Measurements from ENCODE around the gene SAYSD1. TPM values are rescaled to one million over a fixed set of nuclear protein-coding genes. Genes with fewer than 3 reads are reported as not detected.

SAYSD1 gene
- total RNA-seq, 3 donors from 2014 or later (not counting 1 experiment from before 2014, with no cell fraction given), result 11.3 to 13.1 (median 11.5) TPM

- Mint-ChIP-seq H3K27ac (no peak overlapping the region), H3K27me3 (ENCODE audit: low read depth in 2 of 2) (peaks cover 0 to 10% of the 10 kb centered on the region in 2 donors), H3K4me3 (no peak overlapping the region), H3K36me3 (no peaks in the 10 kb centered on the region), H3K4me1 (peaks cover 15 to 17% of the 10 kb centered on the region in 2 donors), H3K9me3 (no peaks in the 10 kb centered on the region)
- H3K27ac ChIP-seq (ENCODE audit: low read length), result no peak overlapping the region
- no peaks in the 10 kb centered on the region for H3K36me3 ChIP-seq (ENCODE audit: control insufficient read depth, insufficient read depth, low read length)
- H3K4me3 ChIP-seq (ENCODE audit: low read length), result no peak overlapping the region
- H3K4me1 ChIP-seq (ENCODE audit: control insufficient read depth, insufficient read depth, low read length), result peaks cover 10% of the 10 kb centered on the region
- ATAC-seq (no peak), DNase-seq (peak in 1 of 2 donors; percentile 4)
- TF ChIP-seq, protein P1, sequence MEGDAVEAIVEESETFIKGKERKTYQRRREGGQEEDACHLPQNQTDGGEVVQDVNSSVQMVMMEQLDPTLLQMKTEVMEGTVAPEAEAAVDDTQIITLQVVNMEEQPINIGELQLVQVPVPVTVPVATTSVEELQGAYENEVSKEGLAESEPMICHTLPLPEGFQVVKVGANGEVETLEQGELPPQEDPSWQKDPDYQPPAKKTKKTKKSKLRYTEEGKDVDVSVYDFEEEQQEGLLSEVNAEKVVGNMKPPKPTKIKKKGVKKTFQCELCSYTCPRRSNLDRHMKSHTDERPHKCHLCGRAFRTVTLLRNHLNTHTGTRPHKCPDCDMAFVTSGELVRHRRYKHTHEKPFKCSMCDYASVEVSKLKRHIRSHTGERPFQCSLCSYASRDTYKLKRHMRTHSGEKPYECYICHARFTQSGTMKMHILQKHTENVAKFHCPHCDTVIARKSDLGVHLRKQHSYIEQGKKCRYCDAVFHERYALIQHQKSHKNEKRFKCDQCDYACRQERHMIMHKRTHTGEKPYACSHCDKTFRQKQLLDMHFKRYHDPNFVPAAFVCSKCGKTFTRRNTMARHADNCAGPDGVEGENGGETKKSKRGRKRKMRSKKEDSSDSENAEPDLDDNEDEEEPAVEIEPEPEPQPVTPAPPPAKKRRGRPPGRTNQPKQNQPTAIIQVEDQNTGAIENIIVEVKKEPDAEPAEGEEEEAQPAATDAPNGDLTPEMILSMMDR (IDR thresholded peaks at IDR 0.05), result no peak
- intact Hi-C loops (cut with micrococcal nuclease), result no loop called here
- no peaks in the 10 kb centered on the region for H3K9me3 ChIP-seq (ENCODE audit: control insufficient read depth, insufficient read depth, low read length)
- H3K27me3 ChIP-seq (ENCODE audit: control insufficient read depth, insufficient read depth, low read length), result peaks cover 3% of the 10 kb centered on the region
- 91% methylated on average over 7 of the region's 7 CpGs for WGBS (ENCODE audit: insufficient coverage)
Observed at GRCh38 chr6:39084506-39084905, 30.5 kb downstream of the SAYSD1 start.

DNA sequence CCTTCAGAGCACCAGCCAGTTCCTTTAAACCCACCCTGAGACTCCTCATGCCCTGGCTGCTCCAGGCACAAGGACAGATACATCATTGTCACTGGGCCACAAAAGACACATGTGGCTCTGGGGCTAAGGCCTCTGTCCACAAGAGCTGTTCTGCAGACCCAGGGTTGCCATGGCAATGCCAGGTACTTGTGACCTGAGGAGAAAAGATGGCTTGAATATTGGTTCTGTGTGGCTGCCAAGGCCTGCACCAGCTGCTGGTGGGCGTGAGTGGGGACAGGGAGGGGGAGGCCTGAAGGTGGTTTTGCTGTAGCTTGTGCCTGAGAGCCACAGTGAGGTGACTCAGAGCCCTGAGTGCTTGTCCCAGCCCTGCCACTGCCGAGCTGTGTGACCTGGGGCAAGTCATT lies 31.8 kb downstream of the SAYSD1 start:
- intact Hi-C loops (cut with micrococcal nuclease), result no loop called here
- no peaks in the 10 kb centered on the region for H3K36me3 Mint-ChIP-seq
- 55% methylated on average over 2 of the region's 2 CpGs for WGBS (ENCODE audit: insufficient coverage)

DNA sequence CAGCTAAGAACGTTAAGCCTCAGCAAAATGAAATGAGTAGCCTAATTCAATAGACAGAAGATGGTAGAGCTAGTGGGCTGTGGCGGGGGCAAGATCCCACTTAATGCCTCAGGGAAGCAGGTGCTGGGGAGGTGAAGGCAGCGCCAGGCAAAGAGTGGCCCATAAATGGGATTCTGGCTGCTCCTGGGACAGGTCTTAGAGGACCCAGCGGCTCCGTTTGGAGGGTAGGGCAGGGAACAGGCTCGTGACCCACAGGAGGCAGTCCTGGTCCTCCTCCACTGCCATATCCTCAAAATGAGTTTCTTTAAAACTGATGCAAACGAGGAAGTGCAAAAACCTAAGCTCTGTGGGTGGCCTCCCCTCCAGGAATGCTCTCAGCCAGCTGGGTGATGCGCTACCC lies 32.7 kb downstream of the SAYSD1 start:
- Mint-ChIP-seq H3K4me3 (no peak overlapping the region), H3K4me1 (peaks cover 15 to 17% of the 10 kb centered on the region in 2 donors), H3K36me3 (no peaks in the 10 kb centered on the region), H3K9me3 (no peaks in the 10 kb centered on the region), H3K27me3 (ENCODE audit: low read depth in 2 of 2) (peaks cover 0 to 5% of the 10 kb centered on the region in 2 donors), H3K27ac (no peak overlapping the region)
- no peak for ATAC-seq
- Histone ChIP-seq H3K4me1 (ENCODE audit: control insufficient read depth, insufficient read depth, low read length) (peaks cover 10% of the 10 kb centered on the region), H3K27me3 (ENCODE audit: control insufficient read depth, insufficient read depth, low read length) (no peaks in the 10 kb centered on the region), H3K9me3 (ENCODE audit: control insufficient read depth, insufficient read depth, low read length) (no peaks in the 10 kb centered on the region), H3K4me3 (ENCODE audit: low read length) (no peak overlapping the region), H3K27ac (ENCODE audit: low read length) (no peak overlapping the region), H3K36me3 (ENCODE audit: control insufficient read depth, insufficient read depth, low read length) (no peaks in the 10 kb centered on the region)
- peak in 1 of 2 donors; percentile 3 for DNase-seq
- WGBS (ENCODE audit: insufficient coverage), result 76% methylated on average over 8 of the region's 8 CpGs
- intact Hi-C loops (cut with micrococcal nuclease), result no loop called here
- TF ChIP-seq, protein P1 (IDR thresholded peaks at IDR 0.05), result no peak

More for the DNA sequence above, 31.8 kb downstream of the SAYSD1 start:
- Histone ChIP-seq H3K36me3 (ENCODE audit: control insufficient read depth, insufficient read depth, low read length) (no peaks in the 10 kb centered on the region), H3K27me3 (ENCODE audit: control insufficient read depth, insufficient read depth, low read length) (no peaks in the 10 kb centered on the region), H3K4me3 (ENCODE audit: low read length) (no peak overlapping the region), H3K9me3 (ENCODE audit: control insufficient read depth, insufficient read depth, low read length) (no peaks in the 10 kb centered on the region), H3K27ac (ENCODE audit: low read length) (no peak overlapping the region), H3K4me1 (ENCODE audit: control insufficient read depth, insufficient read depth, low read length) (peaks cover 10% of the 10 kb centered on the region)
- ATAC-seq (peak in 1 of 3 donors; percentile 43), DNase-seq (peak in 1 of 2 donors; percentile 13)
- H3K4me3 Mint-ChIP-seq, result no peak overlapping the region
- no peak overlapping the region for H3K27ac Mint-ChIP-seq
- TF ChIP-seq, protein P1 (IDR thresholded peaks at IDR 0.05), result no peak
- H3K27me3 Mint-ChIP-seq (ENCODE audit: low read depth in 2 of 2), result peaks cover 0 to 10% of the 10 kb centered on the region in 2 donors
- peaks cover 15 to 17% of the 10 kb centered on the region in 2 donors for H3K4me1 Mint-ChIP-seq
- no peaks in the 10 kb centered on the region for H3K9me3 Mint-ChIP-seq

DNA sequence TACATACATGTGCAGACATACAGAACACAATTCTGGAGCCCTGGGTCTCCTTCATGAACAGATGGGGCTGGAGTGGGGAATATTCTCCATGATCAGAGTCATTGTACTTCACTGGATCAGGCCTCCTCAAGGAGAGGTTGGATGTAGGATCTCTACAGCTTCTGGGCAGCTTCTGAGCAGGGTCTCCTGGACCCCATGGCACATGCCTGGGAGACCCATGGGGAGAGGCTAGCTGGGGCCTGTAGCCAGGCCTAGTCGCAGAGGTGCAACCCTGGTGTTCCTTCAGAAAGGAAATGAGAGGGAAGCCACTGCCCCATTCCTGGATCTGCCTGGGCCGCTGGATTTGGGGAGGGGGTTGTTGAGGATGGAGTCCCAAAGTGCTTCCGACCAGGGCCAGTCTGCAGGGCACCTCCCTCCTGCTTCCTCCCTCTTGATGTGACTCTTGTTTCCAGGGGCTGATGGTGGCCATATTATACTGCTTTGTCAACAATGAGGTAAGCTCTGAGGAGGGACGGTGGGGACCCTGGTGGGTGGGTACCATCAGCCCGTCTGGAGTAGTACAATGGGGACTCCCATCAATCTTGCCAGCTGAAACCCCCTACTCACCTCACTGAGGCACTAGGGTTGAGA lies 34.6 kb downstream of the SAYSD1 start:
- WGBS (ENCODE audit: insufficient coverage), result 86% methylated on average over 5 of the region's 5 CpGs
- ATAC-seq (no peak), DNase-seq (peak in 1 of 2 donors; percentile 1)
- H3K27ac ChIP-seq (ENCODE audit: low read length), result no peak overlapping the region
- Mint-ChIP-seq H3K4me1 (no peaks in the 10 kb centered on the region), H3K36me3 (no peaks in the 10 kb centered on the region), H3K4me3 (no peak overlapping the region), H3K27ac (no peak overlapping the region), H3K27me3 (ENCODE audit: low read depth in 2 of 2) (no peaks in the 10 kb centered on the region), H3K9me3 (no peaks in the 10 kb centered on the region)
- H3K4me1 ChIP-seq (ENCODE audit: control insufficient read depth, insufficient read depth, low read length), result no peaks in the 10 kb centered on the region
- intact Hi-C loops (cut with micrococcal nuclease), result no loop called here
- TF ChIP-seq, protein P1 (IDR thresholded peaks at IDR 0.05), result no peak
- H3K9me3 ChIP-seq (ENCODE audit: control insufficient read depth, insufficient read depth, low read length), result no peaks in the 10 kb centered on the region
- no peak overlapping the region for H3K4me3 ChIP-seq (ENCODE audit: low read length)
- no peaks in the 10 kb centered on the region for H3K27me3 ChIP-seq (ENCODE audit: control insufficient read depth, insufficient read depth, low read length)
- no peaks in the 10 kb centered on the region for H3K36me3 ChIP-seq (ENCODE audit: control insufficient read depth, insufficient read depth, low read length)

Data from natural killer cell (primary cell).